GM08714 (cell line): ENCODE data around the gene CDK3.
A peak's percentile ranks its signal among the peaks of the same experiment; 100 is the strongest.
"Not testable (repeated sequence)": the region's sequence is repeated elsewhere in the genome, so short reads cannot be mapped to it uniquely, and the experiment has no call there.

ENCODE experiments used
- H3K4me3 ChIP-seq: fragments of 200-500 bp; sonication (Bioruptor generic); 2 replicates; pipeline ENCODE4 v1.5.1; 2014; ENCODE audit warnings: mild to moderate bottlenecking, low read length, inconsistent platforms
- ZNF274 ChIP-seq: IDR thresholded peaks from 2 replicates; pipeline ENCODE4 v1.6.1; 2012; ENCODE audit warnings: mild to moderate bottlenecking, low read depth, low read length

Gene CDK3

GRCh38 chr17:76000755-76001521 is at the start of gene CDK3:
TSS of gene CDK3 (plus strand) at chr17:76000855. CDS start at chr17:76001426, 571 bp downstream.
- no peak for TF ChIP-seq ZNF274
- no peak within 1 kb of the TSS for H3K4me3 ChIP-seq

DNA sequence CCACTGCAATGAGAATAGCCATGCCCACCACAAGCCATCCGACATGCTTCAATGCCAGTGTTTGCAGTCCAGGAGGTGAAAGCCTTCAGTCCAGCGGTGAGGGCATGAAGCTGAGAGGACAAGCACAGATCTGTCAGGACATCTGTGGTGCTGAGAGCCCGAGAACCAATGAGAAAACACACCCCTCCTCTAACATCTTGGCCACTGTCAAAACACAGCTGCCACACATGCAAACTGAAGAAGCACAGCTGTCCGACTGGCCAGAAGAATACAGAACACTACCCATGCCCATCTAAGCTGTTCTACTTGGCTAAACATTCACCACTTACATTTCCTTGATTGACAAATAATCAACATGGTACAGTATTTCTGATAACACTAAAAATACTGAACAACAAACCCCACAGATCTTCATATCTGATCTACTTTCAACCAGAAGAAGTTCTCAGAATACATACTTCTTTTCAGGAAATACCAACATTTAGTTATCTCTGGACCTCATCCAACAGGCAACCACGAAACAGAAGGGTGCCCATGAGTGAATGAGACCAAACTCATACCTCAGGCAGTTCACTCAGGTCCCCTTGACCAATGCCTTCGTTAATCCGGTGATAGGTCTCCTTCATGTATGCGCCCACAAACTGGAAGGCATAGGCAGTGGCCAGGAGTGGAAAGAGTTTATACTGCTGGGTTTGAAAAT is 49.6 kb upstream of the CDK3 start:
- H3K4me3 ChIP-seq = no peak overlapping the region
- no peak for TF ChIP-seq ZNF274

DNA sequence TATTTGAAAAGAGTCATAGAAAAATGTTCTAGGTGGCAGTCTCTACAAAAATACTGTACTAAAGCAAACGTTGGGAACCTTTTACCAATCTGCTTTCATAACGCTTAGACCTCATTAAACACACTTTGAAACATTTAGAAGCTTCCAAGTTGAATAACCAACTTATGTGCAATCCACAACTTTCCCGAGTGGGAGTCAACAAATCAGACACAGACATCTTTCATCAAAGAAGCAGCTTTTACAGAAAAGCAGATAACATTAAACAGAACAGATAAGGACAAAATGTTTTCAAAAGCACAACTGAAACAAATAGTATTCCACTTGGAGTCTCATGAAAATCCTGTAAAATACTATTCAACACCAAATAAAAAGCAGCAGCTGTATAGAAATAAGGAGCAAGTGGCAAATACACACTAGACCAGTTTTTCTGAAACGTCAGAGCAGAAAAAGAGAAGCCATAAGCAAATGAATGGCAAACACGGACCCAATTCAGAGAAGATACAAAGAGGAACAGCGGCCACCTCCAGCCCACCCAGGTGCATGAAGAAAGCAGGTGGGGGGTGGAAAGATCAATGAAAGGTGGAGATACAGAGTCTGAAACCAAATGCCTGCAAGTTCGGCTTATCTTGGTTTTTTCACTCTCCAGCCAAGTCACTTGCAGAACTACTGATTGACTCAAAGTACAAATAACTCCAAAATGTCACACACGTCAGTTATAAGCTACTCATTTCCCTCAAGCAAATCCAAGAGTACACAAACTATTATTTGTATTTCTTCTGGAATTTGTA is 41.4 kb upstream of the CDK3 start:
- H3K4me3 ChIP-seq = no peak overlapping the region
- TF ChIP-seq ZNF274 = no peak

- H3K4me3 ChIP-seq = no peak overlapping the region
- TF ChIP-seq ZNF274 = no peak
These were observed 40.7 kb upstream of the CDK3 start for GRCh38 chr17:75959839-75960511.

GRCh38 chr17:75965468-75965867 is 35.2 kb upstream of the CDK3 start:
- TF ChIP-seq ZNF274 = no peak
- H3K4me3 ChIP-seq = no peak overlapping the region

DNA sequence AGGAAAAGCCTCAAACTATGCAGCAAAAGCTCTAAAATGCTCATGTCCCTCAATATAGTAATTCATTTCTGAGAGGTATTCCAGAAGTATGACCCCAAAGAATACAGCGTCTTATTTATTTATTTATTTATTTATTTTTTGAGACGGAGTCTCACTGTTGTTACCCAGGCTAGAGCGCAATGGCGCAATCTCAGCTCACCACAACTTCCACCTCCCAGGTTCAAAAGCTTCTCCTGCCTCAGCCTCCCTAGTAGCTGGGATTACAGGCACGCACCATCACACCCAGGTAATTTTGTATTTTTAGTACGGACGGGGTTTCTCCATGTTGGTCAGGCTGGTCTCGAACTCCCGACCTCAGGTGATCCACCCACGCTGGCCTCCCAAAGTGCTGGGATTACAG is 31.6 kb upstream of the CDK3 start:
- not testable (repeated sequence) for H3K4me3 ChIP-seq

GRCh38 chr17:75970011-75970523 is 30.6 kb upstream of the CDK3 start:
- H3K4me3 ChIP-seq = no peak overlapping the region
- no peak for TF ChIP-seq ZNF274

- TF ChIP-seq ZNF274 = no peak
- H3K4me3 ChIP-seq = no peak overlapping the region
These were observed 30.0 kb upstream of the CDK3 start for GRCh38 chr17:75970626-75971025.

- not testable (repeated sequence) for H3K4me3 ChIP-seq
These were observed 25.5 kb upstream of the CDK3 start for GRCh38 chr17:75975187-75975586.

DNA sequence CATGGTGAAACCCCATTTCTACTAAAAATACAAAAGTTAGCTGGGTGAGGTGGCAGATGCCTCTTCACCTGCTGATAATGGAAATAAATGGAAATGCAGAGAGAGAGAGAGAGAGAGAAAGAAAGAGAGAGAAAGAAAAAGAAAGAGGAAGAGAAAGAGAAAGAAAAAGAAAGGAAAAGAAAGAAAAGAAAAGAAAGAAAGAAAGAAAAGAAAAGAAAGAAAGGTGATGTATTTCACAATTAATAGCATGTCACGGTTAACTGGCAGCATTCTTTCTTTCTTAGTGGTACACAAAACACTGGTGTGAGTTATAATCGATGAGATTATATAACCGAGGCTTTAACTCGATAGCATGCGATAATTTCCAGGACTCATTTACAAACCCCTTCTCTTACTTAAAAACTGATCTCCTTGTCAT is 24.9 kb upstream of the CDK3 start:
- no peak for TF ChIP-seq ZNF274
- H3K4me3 ChIP-seq = no peak overlapping the region

DNA sequence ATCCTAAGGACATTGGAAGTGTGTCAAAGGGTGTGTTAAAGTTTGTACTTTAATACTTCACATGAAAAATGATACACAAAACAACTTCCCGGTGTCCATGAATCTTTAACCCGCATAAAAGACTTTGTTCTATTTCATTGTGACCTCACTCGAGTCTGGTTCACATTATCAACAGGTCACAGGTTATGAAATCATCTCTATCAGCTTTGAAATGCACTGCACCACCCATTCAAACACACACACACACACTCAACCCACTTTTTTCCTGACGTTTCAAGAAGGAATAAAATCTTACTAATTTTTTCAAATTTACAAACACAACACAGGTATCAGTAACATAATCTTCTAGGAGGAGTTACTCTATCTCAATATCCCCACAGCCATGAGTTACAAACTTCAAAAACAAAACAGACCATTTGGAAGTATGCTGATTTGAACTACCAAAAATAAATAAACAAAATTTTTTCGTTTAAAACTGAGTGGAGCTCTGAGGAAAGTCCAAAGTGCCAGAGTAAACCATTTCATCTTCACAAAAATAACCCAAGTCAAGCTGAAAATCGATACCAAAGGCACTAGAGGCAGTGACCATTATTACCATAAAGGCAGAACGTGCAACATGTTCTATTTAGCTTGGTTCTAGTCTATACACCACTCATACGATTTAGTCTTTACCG is 24.3 kb upstream of the CDK3 start:
- TF ChIP-seq ZNF274 = no peak
- no peak overlapping the region for H3K4me3 ChIP-seq

- peak within 1 kb of the TSS; percentile 80 for H3K4me3 ChIP-seq
- no peak for TF ChIP-seq ZNF274
These were observed 21.5 kb upstream of the CDK3 start, which contains the start of the genes ACOX1 and TEN1 for GRCh38 chr17:75978938-75979704. TSS of gene ACOX1 (minus strand) at chr17:75979166. CDS start at chr17:75979073, 93 bp downstream. TSS of gene TEN1 (plus strand) at chr17:75979240. CDS start at chr17:75986193, 6,953 bp downstream.
